NOMO-1 treated with DMSO at 0.1 percent for 48 hours (cell line): ENCODE measurements around the gene CDC6.

ENCODE experiments used
- DNase-seq: peaks from one replicate; lab custom pipeline; 2025; ENCODE audit not compliant: unreplicated experiment; lab: John Stamatoyannopoulos, UW

The CDC6 gene

DNA sequence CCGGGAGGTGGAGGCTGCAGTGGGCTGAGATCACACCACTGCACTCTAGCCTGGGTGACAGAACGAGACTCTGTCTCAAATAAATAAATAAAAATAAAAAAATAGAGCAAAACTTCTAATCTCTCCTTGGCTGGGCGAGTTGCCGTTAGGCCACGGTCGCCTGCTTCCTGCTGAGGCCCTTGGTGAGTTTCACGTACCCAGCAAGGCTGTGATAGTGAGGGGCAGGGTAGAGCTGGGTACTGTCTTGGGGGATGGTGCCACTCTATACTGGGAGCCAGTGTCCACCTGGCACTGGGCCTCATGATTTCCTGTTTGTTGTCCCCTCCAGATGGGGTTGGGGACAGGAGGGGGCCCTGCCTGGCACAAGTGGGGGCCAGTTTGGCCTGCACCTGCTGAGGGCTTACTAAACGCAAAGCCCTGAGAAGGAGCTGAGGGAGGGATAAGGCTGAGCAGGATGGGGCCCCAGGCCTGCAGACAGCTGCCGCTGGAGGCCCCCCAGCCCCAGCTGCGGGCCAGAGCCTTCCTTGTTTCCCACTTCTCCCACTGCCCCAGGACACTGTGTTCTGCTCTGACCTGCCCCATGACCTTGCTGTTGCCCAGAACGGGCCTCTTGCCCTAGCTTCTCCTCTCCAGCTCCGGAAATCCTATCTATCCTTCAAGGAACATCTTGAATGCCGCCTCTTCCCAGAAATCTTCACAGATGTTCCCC is 51.4 kb downstream of the CDC6 start:
- no peak for DNase-seq

DNA sequence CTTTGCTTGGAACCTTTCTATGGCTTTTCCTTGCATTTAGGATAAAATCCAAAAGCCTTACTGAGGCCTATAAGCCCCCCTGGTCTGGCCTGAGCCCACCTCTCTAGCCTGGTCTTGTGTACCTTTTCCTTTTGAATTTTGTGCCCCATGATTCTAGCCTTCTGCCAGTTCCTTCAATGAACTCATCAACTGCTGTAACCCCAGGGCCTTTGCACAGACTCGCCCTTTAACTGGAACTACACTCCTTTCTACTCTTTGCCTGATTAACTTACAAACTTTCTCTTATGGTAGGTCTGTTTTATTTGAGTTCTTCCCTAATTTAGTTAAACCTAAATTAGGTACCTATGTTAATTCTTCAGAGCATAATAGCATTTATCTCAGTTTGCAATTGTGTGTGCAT is 52.6 kb downstream of the CDC6 start:
- DNase-seq: no peak

DNA sequence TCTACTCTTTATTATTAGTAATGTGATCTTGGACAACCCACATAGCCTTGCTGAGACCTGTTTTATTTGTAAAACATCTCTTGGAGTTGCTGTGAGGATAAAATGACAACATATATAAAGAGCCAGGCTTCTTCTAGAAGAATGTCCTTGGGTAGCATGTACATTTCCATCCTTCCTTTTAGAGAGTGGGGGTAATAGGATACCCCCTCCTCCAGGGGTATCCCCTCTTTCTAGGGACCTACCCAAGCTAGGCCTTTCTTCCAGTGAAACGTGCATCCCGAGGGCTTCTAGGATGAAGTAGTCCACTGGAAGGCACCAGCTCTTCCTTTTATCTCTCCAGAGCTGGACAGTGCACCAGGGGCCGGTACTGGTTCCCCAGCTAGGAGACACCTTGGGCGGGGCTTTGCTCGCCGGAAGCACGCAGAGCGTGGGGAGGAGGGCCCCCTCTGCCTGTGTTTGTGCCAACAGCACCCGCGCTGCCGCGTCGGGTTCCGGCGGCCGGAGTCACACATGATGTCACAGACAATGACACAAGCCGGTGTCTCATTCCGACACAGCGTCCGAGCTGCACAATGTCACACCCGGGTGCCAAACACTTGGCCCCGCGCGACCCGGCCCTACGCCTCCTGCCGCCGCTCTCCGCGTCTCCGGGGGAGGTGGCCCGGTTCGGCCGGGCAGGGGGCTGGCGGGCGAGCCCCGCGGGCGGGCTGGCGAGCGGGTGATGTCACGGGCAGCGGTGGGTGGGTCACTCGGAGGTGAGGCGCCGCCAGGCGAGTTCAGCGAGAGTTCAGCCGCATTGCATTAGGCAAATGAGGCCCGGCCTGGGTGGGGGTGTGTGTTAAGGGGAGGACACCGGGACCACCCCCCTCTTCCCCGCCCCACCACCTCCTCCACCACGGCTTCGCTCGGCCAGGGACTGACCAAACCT is 53.5 kb downstream of the CDC6 start:
- DNase-seq: peak; percentile 80

DNA sequence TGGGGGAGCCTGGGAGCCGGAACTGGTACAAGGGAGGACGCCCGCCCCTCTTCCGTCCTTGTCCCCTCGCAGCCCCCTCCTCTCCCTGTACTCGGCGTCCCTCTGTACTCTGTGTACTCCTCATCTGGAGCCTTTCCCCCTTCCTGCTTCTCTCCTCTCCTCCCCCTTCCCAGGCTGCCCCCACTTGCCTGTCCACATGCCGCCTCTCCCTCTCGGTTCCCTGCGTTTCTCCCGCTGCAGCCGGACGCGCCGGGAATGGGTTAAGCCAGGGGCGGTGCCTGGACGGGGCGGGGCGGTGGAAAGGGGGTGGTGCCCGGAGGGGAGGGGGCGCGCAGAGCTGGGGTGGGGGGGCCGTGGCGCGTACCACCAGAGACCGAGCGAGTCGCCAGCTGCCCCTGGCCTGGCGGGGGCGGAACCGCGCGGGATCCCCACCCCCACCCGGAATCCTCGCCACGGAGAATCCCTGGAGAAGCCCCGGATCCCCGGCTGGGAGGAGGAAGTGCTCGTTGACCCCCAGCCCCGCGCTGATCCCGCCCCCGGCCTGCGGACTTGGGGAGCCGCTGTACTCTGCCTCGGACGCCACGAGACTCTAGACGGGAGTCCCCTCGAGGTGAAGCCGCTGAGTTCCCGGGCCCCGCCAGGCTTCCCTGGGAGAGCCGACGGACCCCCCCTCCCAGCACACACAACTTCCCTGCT is 54.3 kb downstream of the CDC6 start:
- no peak for DNase-seq

DNA sequence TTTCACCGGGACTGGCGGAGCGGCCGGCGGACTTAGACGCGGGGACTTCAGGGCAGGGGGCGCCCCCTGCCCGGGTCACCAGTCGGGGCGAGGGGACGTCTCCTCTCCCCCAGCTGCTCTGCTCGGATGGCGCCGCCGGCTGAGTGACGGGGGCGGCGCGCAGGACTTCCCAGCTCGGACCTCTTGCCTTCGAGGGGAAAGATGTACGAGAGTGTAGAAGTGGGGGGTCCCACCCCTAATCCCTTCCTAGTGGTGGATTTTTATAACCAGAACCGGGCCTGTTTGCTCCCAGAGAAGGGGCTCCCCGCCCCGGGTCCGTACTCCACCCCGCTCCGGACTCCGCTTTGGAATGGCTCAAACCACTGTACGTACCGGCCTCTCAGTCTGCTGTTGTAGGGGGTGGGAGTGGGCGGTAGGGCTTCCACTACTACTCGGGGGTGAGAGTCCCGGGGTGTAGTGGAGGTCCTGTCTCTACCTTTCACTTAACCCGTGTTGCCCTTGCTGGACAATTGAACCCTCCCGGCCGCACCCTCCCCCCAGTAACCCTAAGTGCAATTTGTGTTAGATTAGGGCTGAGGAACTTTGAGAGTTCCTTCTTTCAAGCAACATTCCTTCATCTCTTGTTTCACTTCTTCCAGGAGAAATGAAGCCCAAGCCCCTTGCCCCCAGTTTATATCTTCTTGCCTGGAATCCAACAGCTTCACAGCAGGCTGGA is 55.0 kb downstream of the CDC6 start:
- no peak for DNase-seq

DNA sequence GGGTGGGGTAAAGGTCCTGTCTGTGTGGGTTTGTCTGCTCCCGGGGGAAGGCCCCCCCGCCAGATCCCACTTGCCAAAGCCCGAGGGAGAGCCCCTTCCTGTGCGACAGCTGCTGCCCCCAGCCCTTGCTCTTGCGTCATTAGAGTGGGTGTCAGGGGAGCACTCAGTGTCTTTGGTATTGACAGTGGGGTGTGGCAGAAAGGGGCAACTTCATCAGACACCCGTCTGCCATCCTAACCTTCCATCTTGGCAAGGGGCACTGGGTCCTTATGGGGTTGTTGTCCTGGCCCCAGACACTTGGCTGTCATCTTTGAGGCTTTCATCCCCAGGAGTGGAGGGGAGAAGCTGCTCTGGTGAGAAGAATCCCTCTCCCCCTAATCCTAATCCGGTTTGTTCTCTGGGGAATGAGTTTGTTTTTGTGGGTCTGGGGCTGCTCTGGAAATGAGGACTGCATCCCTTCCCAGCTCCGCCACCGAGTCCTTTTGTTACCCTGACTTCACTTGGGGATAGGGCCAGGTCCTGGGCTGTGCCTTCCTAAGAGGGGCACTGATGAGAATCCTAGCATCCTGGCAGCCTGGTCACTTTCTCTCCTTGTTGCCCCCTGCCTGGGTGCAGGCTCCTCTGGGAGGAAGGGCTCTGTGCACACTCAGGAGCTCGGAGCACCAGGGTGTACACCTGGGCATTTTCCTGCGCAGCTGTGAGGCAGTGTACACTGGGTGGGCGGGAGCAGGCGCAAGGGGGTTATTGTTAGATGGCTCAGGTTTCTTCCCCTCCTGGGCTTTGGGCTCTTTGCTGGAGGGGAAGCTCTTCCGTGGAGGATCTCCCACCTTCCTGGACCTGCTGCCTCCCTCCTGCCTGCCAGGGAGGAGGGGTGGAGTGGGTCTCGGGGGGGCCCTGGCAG is 55.8 kb downstream of the CDC6 start:
- DNase-seq: no peak

DNA sequence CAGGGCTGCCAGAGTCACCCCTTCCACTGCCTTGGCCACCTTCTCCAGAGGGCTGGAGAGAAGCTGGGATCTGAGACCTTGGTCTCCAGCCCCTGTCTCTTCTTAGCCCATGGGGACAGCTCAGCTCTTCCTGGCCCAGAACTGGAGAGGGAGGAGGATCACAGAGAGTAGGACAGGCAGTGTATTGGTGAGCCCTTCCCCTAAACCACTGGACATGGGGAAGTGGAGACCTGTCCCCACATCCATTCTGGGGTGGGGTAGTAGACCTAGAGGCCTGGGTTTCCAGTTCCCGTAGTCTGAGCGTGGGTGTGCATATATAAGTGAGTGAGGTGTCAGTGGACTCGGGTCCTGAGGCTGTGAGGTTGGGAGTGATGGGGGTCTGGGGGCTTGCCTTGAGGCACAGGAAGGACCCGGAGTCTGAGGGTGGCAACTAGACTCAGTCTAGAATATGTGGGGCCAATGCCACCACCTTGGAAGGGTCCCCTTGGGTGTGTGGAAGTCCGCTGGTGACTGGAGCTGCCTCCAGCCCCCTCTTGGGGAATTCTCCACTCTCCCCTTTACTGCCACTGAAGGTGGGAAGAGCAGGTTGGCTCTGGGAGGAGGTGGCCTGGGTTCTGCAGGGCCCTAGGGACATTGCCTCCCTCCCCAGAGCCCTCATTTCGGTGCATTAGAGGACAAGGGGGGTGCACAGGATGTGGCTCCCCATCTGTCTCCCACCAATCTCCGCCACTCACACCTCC is 56.9 kb downstream of the CDC6 start:
- DNase-seq: no peak

DNA sequence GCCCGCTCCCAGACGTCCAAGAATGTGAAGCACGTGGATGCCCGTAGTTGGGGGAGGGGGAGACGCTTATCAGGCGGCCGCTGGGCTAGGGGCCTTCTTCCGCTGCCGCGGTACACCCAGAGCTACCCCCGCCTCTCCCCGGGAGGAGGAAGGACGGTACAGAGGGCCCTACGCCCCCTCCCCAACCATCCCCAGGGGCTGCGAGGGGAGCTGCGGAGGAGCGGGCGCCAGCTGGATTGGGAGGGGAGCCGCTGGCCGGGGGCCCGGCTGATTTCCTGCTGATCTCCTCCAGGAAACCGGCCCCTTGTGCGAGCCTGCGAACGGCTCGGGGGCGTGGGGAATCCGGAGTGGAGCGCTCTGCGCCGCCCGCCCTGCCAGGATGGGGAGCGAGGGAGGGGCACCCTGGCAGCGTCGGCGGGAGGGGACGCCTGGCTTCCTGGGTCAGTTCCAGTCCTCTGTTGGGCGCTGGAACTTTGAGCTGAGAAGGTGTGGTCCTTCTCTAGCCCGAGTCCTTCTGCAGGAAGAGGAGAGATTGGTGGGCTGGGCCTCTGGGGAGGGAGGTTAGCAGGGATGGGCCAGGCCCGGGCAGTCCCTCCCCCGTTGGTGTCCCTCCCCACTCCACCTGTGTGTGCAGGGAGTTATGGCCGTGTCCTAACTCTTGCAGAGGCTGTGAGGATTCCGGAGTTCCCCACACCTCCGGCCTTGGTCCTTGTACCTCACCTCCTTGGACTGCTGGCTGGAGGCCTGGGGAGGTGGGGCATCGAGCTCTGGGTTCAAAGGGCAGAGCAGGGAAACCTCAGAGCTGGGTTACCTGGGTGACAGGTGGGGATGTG is 57.7 kb downstream of the CDC6 start:
- DNase-seq: no peak

DNA sequence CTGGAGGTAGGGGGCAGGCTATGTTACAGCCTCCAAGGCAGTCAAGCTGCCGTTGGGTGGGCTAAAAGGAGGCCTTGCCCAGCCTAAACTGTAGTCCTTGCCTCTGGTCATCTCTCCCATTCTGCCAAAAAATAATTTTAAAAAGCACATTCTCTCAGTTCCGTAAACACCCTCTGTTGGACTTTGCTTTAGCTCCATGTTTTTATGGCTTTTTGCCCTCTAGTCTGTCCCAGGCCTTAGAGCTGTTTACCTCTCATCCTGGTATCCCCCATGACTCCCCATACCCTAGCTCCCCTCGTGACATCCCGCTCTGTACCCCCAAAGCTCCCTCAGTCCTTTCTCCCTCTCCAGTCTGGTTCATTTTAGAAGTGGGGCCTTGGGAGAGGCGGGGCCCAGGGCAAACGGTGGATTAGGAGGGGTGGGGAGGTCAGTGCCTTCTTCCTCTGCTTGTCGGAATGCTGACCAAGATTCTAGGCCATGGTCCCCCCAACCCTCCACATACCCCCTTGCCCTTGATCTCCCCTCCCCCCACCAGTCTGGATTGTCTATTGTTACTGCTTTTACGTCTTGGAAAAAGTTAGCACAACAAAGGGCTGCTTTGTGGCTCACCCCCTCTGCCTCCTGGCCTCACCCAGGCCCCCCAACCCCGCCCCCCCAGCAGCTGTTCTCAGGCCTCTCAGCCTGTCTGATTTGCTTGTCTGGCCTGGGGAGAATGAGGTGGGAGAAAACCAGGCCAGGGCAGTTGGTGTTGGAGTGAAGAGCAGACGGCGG is 58.5 kb downstream of the CDC6 start:
- DNase-seq: no peak

DNA sequence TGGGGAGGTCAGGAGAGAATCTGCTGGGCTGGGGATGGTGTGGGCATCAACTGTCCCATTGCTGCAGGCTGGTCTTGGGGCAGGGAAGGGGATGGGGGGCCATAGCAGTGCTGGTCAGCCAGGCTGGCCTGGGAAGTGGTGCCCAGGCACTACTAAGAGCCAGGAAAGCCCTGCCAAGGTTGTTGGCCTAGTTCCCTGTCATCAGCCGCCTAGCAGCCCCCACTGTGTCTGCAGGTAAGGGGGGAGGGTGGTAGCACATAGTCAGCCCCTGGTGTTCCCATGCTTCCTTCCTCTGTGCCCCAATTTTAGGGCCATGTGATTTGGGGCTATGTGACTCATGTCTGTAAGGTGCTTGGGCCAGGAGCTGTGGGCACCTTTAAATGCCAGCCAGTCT is 59.1 kb downstream of the CDC6 start:
- no peak for DNase-seq

DNA sequence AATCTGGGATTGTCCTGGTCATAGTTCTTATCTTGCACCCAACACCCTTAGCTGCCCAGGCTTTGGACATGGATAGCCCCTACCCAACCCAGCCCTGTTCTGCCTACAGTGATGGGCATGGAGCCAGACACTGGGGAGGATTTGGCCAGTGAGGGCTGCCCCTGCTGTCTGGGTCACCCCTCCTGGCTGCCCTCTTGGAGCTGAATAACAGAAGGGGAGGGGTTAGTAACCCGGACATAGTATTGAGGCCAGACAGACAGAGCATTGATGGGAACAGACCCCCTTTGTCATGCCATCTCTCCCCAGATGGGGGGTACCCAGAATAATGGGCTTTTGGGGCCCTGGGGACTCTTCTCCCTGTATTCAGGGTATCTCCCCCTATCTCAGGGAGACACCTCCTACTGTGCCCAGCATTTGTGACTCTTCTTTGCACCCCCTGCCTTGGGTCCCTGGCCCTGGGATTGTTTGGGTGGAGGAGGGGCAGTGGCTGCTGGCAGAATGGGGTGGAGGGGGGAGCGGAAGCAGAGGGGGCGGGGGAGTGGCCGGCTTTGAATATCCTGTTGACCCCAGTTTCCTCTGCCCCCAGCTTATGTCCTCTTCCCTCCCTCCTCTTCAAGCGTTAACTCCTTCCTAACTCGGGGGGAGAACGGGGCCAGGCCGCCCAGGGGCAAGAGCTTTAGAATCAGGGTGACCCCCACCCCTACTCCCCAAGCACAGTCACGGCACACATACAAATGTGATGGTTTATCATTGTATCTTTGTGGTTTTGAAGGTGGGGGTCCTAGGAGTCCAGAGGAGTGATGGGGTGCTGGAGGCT is 59.8 kb downstream of the CDC6 start:
- DNase-seq: no peak

DNA sequence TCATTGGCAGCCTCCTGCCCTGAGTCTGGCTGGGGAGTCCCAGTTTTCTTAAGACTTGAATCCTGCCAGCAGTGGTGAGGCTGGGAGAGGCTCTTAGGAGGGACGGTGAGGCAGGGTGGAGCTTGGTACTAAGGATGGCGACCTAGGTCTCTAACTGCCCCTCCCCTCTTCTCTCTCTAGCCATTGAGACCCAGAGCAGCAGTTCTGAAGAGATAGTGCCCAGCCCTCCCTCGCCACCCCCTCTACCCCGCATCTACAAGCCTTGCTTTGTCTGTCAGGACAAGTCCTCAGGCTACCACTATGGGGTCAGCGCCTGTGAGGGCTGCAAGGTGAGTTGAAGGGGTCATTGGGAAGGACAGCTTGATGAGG is 60.4 kb downstream of the CDC6 start:
- no peak for DNase-seq

DNA sequence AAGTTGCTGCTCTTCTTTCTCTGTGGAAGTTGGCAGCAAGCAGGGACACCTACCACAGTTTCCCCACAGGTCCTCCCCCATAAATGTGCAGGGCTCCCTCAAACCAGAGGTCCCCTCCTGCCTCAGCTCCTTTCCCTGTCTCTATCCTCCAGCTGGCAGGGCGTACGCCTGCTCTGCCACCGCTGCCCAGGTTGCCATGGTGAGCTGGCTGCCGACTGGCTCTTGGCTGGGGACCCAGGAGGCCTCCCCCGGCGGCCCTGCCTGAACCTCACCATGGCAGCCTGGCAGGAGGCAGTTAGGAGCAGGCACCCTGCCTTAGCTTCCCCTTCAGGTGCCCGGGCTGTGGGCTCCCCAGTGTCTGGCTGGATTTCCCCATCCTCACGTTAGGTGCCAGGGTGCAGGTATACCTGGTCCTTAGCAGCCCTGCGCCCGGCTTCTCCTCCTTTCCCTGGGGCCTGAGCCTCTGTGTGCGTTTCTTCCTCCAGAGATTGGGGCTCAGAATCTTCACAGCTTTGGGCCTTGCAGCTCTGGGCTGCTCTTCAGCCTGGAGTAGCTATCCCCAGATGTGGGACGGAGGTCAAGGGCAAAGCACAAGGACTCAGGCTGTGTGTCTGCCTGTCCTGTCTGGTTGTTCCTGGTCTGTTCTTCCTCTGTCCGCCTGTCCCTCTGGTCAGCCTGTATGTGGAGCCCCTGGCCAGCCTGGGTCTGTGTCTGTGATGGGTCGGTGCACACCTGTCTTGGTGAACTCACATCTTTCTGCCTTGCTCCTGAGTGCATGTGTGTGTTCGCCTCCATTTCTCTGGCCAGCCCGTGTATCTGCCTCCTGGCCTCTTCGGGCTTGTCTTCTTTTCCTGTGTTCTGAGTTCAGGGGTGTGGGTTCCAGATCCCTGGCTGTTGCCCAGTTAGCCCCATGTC is 61.1 kb downstream of the CDC6 start:
- DNase-seq: no peak

DNA sequence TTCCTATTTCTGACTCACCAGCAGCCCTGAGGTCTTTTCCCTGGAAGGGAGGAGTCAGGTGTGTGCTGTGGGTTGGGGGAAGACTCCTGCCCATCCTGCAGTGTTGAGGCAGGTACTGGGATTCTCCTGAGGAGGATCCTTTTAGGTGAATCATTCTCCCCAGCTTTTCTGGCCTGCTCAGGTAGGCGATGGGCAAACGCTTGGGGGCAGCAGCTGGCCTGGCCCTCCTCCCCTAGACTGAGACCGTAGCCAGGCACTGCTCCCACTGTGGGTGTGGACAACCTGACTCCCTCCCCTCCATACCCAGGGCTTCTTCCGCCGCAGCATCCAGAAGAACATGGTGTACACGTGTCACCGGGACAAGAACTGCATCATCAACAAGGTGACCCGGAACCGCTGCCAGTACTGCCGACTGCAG is 61.8 kb downstream of the CDC6 start:
- no peak for DNase-seq

DNA sequence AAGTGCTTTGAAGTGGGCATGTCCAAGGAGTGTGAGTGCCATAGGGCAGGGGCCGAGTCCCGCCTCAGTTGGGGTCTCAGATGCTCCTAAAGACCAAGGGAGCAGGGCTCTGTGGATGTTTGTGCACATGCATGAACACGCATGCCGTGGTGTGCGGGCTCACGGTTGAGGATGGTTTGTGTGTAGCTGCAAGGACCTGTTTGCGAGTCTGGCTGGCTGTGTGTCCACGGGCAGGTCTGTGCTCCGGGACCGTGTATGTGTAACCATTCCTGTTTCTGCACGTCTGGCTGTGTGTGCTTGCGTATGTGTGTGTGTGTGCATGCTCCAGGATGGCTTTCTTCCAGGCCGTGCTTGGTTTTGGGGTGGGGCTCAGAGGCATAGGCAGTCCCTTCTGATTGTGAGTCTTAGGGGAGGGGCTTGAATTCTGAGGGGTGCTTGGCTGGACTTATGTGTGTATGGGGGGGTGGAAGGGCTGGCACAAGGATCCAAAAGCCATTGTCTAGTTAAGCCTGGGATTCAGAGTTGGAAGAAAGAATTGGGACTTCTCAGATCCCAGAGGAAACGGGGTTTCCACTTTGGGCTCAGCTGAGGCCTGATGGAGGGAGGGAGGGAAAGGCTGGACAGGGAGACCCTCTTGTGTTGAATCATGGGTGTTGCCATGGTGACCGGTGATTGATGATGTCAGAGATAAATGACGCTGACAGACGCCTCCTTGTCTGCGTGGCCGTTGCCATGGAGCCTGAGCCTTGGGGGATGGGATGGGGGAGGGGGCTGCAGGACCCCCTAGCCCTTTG is 62.4 kb downstream of the CDC6 start:
- no peak for DNase-seq
